Testis (tissue), 3 donors: Measurements from ENCODE around the gene SFRP2. TPM values are rescaled to one million over a fixed set of nuclear protein-coding genes. Genes with fewer than 3 reads are reported as not detected.

Source experiments
- DNase-seq: peaks from one replicate; pipeline ENCODE4 v3.0.0-alpha.2; 2019
- H3K27ac ChIP-seq, 2 donors: fragments of 200-600 bp; sonication (generic); one replicate each; pipeline ENCODE4 v1.5.1; 2019
- H3K27me3 ChIP-seq: fragments of 200-600 bp; sonication (generic); one replicate; pipeline ENCODE4 v1.5.1; 2019
- H3K36me3 ChIP-seq: fragments of 200-600 bp; sonication (generic); one replicate; pipeline ENCODE4 v1.5.1; 2017; ENCODE audit warnings: low read depth; ENCODE audit errors: missing control alignments
- H3K4me1 ChIP-seq: fragments of 200-600 bp; sonication (generic); one replicate; pipeline ENCODE4 v1.5.1; 2019
- H3K4me3 ChIP-seq, 2 donors: fragments of 200-600 bp; sonication (generic); one replicate each; pipeline ENCODE4 v1.5.1; 2017 to 2019
- H3K9me3 ChIP-seq: fragments of 200-600 bp; sonication (generic); one replicate; pipeline ENCODE4 v1.5.1; 2017
- CTCF ChIP-seq, 3 experiments: fragments of 450-650 bp in 2 of 3; fragments of 200-600 bp in 1 of 3; sonication (generic) in 1 of 3; IDR thresholded peaks; one replicate each; pipeline ENCODE4 v1.5.1; 2016 to 2019; ENCODE audit warnings: antibody characterized with exemption in 3 of 3, mild to moderate bottlenecking in 2 of 3, moderate library complexity in 1 of 3
- POLR2A ChIP-seq: fragments of 450-650 bp; IDR thresholded peaks from one replicate; pipeline ENCODE4 v1.6.1; 2017; ENCODE audit warnings: antibody characterized with exemption, mild to moderate bottlenecking, moderate library complexity
- WGBS, 2 donors: methylation state at CpG; one replicate each; pipeline ENCODE4 v1.1.5; 2018; 5-methylcytosine and 5-hydroxymethylcytosine counted together
- intact Hi-C: fragments of 100-400 bp; cut with DNase I; formaldehyde crosslinking; loops from one replicate; pipeline ENCODE4 v1.15.1; 2023; ENCODE audit warnings: low total_unique reads
- polyA plus RNA-seq: library from polyadenylated mRNA; stranded (reverse); fragments of 350-450 nt; fragmentation: Illumina TruSeq; extraction: RNeasy Lipid Tissue Mini Kit (QIAGEN cat#74804); gene quantifications from one replicate; pipeline ENCODE4 v1.2.3, GENCODE V29; 2014; ENCODE audit warnings: low read depth, low replicate concordance; ENCODE audit not compliant: insufficient read depth
- total RNA-seq, 2 donors: library from RNA; depleted of rRNA; stranded (reverse); fragments of >200 nt; gene quantifications; one replicate each; pipeline ENCODE4 v1.2.3, GENCODE V29; 2016

Gene SFRP2
- total and polyA plus RNA-seq, 3 donors from 2014 or later: 0.39 to 65.6 (median 1.2) TPM

DNA sequence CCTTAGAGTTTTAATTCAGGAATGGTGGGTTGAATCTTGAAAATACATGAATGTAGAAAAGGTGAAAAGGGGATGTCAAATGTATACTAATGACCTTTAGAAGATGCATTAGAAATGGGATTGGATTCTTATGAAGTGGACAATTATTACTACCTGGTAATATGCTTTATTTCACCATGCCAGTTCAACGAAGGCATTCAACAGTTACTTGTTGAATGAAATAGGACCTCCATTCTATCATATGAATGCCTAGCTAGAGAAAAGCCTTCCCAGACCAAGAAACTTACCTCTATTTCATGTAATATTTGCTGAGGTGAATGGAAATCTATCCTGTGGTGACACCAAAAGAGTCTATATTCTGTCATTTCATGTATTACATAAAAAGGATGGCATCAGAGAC is 34.6 kb upstream of the SFRP2 start:
- intact Hi-C loops: no loop called here
- H3K36me3 ChIP-seq: no peaks in the 10 kb centered on the region
- no peak for DNase-seq
- WGBS, 2 donors: 90 to 95% methylated on average over 1 of the region's 1 CpG
- no peaks in the 10 kb centered on the region for H3K9me3 ChIP-seq
- peaks cover 4% of the 10 kb centered on the region for H3K4me1 ChIP-seq
- H3K27ac ChIP-seq: no peak overlapping the region
- no peaks in the 10 kb centered on the region for H3K27me3 ChIP-seq
- H3K4me3 ChIP-seq: no peak overlapping the region
- TF ChIP-seq POLR2A (no peak), CTCF (IDR thresholded peaks at IDR 0.05) (no peak)

GRCh38 chr4:153822316-153822715 is 33.4 kb upstream of the SFRP2 start:
- no peaks in the 10 kb centered on the region for H3K27me3 ChIP-seq
- TF ChIP-seq POLR2A (no peak), CTCF (IDR thresholded peaks at IDR 0.05) (no peak)
- H3K27ac ChIP-seq: no peak overlapping the region
- 39 to 46% methylated on average over 3 of the region's 3 CpGs for WGBS, 2 donors
- H3K9me3 ChIP-seq: no peaks in the 10 kb centered on the region
- H3K36me3 ChIP-seq: no peaks in the 10 kb centered on the region
- H3K4me3 ChIP-seq: no peak overlapping the region
- no peak for DNase-seq
- intact Hi-C loops: no loop called here
- peaks cover 4% of the 10 kb centered on the region for H3K4me1 ChIP-seq

DNA sequence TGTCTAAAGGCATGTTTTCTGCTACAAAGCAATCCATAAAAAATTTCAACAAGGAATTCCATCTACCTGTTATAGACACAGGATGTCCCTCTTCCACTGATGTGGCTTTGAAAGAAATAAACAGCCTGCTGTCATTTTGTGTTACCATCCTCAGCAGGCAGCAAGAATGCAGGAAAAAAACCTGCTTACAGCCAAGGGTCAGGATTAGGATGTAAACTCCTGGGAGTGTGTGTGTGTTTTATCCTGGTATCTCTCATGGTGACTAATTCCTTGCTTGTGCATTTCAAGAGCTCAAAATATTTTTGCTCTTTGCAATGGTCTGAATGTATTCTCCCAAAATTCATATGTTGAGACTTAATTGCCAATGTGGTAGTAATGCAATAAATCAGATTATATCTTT is 28.6 kb upstream of the SFRP2 start:
- Histone ChIP-seq H3K27me3 (no peaks in the 10 kb centered on the region), H3K9me3 (no peaks in the 10 kb centered on the region), H3K36me3 (no peaks in the 10 kb centered on the region), H3K4me1 (no peaks in the 10 kb centered on the region), H3K4me3 (no peak overlapping the region), H3K27ac (no peak overlapping the region)
- intact Hi-C loops: no loop called here
- no peak for DNase-seq
- TF ChIP-seq CTCF (IDR thresholded peaks at IDR 0.05) (no peak), POLR2A (no peak)

DNA sequence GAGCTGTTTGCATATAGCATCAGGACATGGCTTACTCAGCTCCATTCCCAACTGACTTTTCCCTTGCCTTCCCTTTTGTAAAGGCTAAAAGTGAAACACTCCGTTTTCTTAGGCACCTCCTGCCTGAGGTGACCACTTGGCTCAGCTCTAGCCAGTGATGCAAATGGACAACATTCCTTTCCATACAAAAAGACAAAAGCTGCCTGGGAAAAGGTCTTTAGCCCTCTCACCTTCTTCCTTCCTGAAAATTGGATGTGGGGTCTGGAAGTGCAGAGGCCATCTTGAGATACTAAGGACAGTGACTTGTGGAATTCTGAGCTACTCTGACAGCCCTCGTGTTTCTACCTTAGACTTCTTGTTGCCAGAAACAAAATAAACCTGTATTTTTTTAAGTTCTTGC is 27.7 kb upstream of the SFRP2 start:
- no peak for TF ChIP-seq CTCF (IDR thresholded peaks at IDR 0.05)
- TF ChIP-seq POLR2A: no peak
- intact Hi-C loops: no loop called here
- no peak overlapping the region for H3K27ac ChIP-seq
- no peaks in the 10 kb centered on the region for H3K9me3 ChIP-seq
- no peak for DNase-seq
- 33 to 44% methylated on average over 2 of the region's 2 CpGs for WGBS, 2 donors
- no peaks in the 10 kb centered on the region for H3K27me3 ChIP-seq
- H3K4me1 ChIP-seq: no peaks in the 10 kb centered on the region
- H3K4me3 ChIP-seq: no peak overlapping the region
- no peaks in the 10 kb centered on the region for H3K36me3 ChIP-seq

GRCh38 chr4:153814789-153815188 is 25.9 kb upstream of the SFRP2 start:
- no peak for DNase-seq
- Histone ChIP-seq H3K9me3 (no peaks in the 10 kb centered on the region), H3K27me3 (no peaks in the 10 kb centered on the region), H3K4me3 (no peak overlapping the region), H3K36me3 (no peaks in the 10 kb centered on the region), H3K4me1 (no peaks in the 10 kb centered on the region), H3K27ac (no peak overlapping the region)
- TF ChIP-seq CTCF (IDR thresholded peaks at IDR 0.05) (no peak), POLR2A (no peak)
- WGBS, 2 donors: 83 to 93% methylated on average over 2 of the region's 2 CpGs
- intact Hi-C loops: no loop called here
